ENCODE data around the gene SRSF3.
"Not testable (repeated sequence)": the region's sequence is repeated elsewhere in the genome, so short reads cannot be mapped to it uniquely, and the experiment has no call there.

Gene SRSF3

DNA sequence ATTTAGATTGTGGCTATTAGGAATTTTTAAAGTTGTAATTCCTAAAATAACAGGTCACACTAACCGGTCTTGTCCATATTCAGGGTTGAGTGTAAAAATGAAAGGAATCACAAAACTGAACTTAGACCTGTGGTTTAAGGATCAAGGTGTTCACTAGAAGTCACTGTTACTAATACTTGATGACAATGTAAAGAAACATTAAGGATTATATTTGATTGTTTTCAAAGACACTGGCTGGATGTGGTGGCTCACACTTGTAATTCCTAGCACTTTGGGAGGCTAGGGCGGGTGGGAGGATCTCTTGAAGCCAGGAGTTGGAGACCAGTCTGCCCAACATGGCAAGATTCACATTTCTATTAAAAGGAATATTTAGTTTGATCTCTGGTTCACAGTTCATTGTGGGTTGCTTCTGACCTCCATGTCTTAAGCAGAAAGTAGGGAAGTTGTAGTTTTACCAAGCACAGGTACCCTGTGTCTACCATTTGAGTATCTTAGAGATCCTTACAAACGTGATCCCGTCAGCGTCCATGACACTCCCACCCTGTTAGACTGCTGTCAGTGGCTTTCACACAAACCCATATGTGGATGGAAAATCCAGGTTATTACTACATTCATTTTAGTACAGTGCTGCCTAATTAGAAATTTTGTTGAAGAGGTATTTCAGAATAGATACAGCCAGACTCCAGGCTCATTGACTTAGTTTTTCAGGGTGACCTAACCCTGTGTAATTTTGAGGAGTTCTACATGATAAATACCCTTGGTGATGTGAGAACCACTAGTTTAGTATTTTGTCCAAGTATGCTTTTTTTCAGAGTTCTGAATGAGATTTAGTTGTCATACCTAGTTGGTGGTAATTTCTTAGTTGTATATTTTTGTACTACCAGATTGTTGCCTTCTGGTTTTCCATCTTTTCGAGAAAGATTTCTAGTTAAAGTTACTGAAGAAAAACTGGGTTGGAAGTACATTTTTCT is 10.2 kb downstream of the SRSF3 start:
- peaks cover 99 to 100% (median 100%) of the 10 kb centered on the region in 11 experiments for H4K20me1 ChIP-seq
- no peaks in the 10 kb centered on the region for H3K9me3 ChIP-seq (replicated peaks in 1 of 11)
- no peak overlapping the region for H3K27ac ChIP-seq
- no peaks in the 10 kb centered on the region for H3K27me3 ChIP-seq
- TF ChIP-seq Cebpa-rat (IDR thresholded peaks at IDR 0.05): no peak
- H3K36me3 ChIP-seq: peaks cover 98 to 100% (median 100%) of the 10 kb centered on the region in 11 experiments
- H3K4me2 ChIP-seq: peak overlapping the region; percentile 17 to 99 (median 95); a peak in 18 of 22 replicates
- H3K9ac ChIP-seq: peak overlapping the region in 3 of 11 experiments; percentile 3 to 45 (median 24); a peak in 2 of 22 replicates
- H3K4me3 ChIP-seq: no peak overlapping the region
- H3K4me1 ChIP-seq: peaks cover 60 to 97% (median 84%) of the 10 kb centered on the region in 10 experiments

DNA sequence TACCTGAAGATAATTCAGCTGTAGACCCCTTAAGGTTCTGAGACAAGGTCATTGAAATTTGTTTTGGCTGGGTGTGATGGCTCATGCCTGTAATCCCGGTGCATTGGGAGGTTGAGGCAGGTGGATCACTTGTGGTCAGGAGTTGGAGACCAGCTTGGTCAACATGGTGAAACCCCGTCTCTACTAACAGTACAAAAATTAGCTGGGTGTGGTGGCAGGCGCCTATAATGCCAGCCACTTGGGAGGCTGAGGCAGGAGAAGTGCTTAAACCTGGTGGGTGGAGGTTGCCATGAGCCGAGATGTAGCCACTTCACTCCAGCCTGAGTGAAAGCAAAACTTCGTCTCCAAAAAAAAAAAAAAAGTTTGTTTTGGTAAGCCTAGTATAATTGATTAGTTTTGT is 11.0 kb downstream of the SRSF3 start:
- Histone ChIP-seq H4K20me1 (peaks cover 99 to 100% (median 100%) of the 10 kb centered on the region in 11 experiments), H3K4me1 (peaks cover 56 to 97% (median 76%) of the 10 kb centered on the region in 10 experiments), H3K27ac (no peak overlapping the region), H3K9me3 (replicated peaks in 1 of 11) (no peaks in the 10 kb centered on the region), H3K27me3 (no peaks in the 10 kb centered on the region), H3K36me3 (peaks cover 98 to 100% (median 100%) of the 10 kb centered on the region in 11 experiments), H3K4me3 (no peak overlapping the region), H3K9ac (peak overlapping the region in 3 of 11 experiments; percentile 0 to 45 (median 3); a peak in 3 of 22 replicates), H3K4me2 (peak overlapping the region in 9 of 11 experiments; percentile 2 to 99 (median 35); a peak in 16 of 22 replicates)
- TF ChIP-seq Cebpa-rat (IDR thresholded peaks at IDR 0.05): no peak

DNA sequence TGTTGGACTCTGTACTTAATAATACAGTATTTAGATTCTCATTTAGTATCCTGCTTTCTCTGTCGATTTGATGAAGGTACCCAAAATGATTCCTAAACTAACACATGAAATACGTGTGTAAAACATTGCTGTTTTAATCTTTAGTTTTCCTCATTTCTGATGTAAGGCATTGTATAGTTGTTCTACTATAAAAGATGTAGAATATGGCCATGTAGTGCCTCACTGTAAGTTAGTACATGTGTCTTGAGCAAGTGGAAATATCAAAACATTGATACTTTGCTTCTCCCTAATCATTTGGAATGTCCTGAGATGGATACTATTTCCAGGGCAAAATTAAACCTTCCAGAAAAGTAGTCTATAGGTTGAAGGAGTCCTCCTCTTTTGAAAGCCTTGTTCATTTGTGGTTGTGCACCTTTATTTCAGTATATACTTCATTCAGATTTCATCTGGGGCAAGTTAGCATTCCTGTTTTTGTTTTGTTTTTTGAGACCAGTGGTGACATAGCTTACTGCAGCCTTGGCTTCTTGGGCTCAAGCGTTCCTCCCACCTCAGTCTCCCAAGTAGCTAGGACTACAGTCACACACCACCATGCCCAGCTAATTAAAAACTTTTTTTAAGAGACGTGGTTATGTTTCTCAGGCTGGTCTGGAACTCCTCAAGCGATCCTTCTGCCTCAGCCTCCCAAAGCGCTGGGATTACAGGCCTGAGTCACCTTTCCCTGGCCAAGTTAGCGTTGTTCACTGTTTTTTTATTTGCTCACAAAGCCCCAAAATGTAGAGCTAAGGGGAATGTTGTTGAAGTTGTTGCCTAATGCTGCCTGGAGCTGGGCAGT is 11.6 kb downstream of the SRSF3 start:
- H3K9me3 ChIP-seq (replicated peaks in 1 of 11): no peaks in the 10 kb centered on the region
- peaks cover 98 to 100% (median 100%) of the 10 kb centered on the region in 11 experiments for H3K36me3 ChIP-seq
- H3K9ac ChIP-seq: peak overlapping the region in 2 of 11 experiments; percentile 3 to 12; a peak in 2 of 22 replicates
- peaks cover 99 to 100% (median 100%) of the 10 kb centered on the region in 11 experiments for H4K20me1 ChIP-seq
- no peak overlapping the region for H3K4me3 ChIP-seq
- peak overlapping the region in 9 of 11 experiments; percentile 2 to 99 (median 36); a peak in 13 of 22 replicates for H3K4me2 ChIP-seq
- no peaks in the 10 kb centered on the region for H3K27me3 ChIP-seq
- peaks cover 51 to 95% (median 71%) of the 10 kb centered on the region in 10 experiments for H3K4me1 ChIP-seq
- no peak for TF ChIP-seq Cebpa-rat (IDR thresholded peaks at IDR 0.05)
- H3K27ac ChIP-seq: peak overlapping the region in 7 of 11 experiments; percentile 2 to 39 (median 25); a peak in 5 of 22 replicates

DNA sequence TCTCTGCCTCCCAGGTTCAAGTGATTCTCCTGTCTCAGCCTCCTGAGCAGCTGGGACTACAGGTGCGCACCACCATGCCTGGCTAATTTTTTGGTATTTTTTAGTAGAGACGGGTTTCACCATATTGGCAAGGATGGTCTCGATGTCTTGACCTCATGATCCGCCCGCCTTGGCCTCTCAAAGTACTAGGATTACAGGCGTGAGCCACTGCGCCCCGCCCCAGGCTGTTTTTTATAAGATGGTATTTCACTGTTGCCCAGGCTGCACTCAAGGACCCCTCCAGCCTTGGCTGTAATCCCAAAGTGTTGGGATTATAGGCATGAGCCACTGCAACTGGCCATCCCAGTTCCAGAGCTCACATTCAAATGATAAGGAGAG is 13.1 kb downstream of the SRSF3 start:
- H3K4me2 ChIP-seq: peak overlapping the region in 1 of 11 experiments; percentile 7; a peak in 1 of 22 replicates
- not testable (repeated sequence) for H3K27me3 ChIP-seq; H3K4me3 ChIP-seq; H3K9ac ChIP-seq; H3K9me3 ChIP-seq (replicated peaks in 1 of 11)
- H4K20me1 ChIP-seq: peaks cover 97 to 100% (median 100%) of the 10 kb centered on the region in 11 experiments
- peaks cover 96 to 100% (median 100%) of the 10 kb centered on the region in 11 experiments for H3K36me3 ChIP-seq
- H3K27ac ChIP-seq: peak overlapping the region in 6 of 11 experiments; percentile 4 to 64 (median 7); a peak in 5 of 22 replicates
- peaks cover 38 to 88% (median 57%) of the 10 kb centered on the region in 10 experiments for H3K4me1 ChIP-seq

DNA sequence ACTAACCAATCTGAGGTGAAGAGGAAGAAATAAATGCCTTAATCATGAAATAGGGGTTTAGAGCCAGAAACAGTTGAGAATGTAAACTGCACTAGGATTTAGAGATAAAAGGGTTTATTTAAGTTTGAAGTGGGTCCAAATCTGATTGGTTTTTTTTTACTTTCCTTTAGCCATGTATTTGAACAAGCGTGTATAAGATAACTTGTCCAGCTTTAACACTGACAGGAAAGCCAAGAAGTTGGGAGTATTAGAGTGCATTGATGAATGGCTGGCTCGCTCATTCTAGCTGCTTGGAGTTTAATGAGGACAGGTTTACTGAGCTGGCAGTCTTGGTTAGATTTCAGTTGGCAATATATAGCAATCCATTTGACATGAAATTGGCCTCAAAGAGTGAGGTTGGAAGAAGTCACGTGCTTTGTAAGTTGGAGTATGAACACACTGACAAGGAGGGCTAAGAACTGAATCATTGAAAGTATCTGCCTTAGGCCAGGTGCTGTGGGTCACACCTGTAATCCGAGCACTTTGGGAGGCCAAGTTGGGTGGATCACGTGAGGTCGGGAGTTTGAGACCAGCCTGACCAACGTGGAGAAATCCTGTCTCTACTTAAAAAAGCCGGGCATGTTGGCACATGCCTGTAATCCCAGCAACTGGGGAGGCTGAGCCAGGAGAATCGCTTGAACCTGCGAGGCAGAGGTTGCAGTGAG is 13.7 kb downstream of the SRSF3 start:
- Histone ChIP-seq H3K4me2 (peak overlapping the region in 1 of 11 experiments; percentile 9; a peak in 1 of 22 replicates), H3K4me3 (no peak overlapping the region), H3K27ac (peak overlapping the region in 9 of 11 experiments; percentile 2 to 64 (median 30); a peak in 12 of 22 replicates), H3K4me1 (peaks cover 38 to 88% (median 53%) of the 10 kb centered on the region in 10 experiments), H3K9ac (peak overlapping the region in 5 of 11 experiments; percentile 5 to 34 (median 8); a peak in 3 of 22 replicates), H3K9me3 (replicated peaks in 1 of 11) (peaks cover 0 to 13% (median 0%) of the 10 kb centered on the region in 11 experiments; a peak in 4 of 22 replicates), H4K20me1 (peaks cover 97 to 100% (median 100%) of the 10 kb centered on the region in 11 experiments), H3K27me3 (no peaks in the 10 kb centered on the region), H3K36me3 (peaks cover 96 to 100% (median 100%) of the 10 kb centered on the region in 11 experiments)
- no peak for TF ChIP-seq Cebpa-rat (IDR thresholded peaks at IDR 0.05)

DNA sequence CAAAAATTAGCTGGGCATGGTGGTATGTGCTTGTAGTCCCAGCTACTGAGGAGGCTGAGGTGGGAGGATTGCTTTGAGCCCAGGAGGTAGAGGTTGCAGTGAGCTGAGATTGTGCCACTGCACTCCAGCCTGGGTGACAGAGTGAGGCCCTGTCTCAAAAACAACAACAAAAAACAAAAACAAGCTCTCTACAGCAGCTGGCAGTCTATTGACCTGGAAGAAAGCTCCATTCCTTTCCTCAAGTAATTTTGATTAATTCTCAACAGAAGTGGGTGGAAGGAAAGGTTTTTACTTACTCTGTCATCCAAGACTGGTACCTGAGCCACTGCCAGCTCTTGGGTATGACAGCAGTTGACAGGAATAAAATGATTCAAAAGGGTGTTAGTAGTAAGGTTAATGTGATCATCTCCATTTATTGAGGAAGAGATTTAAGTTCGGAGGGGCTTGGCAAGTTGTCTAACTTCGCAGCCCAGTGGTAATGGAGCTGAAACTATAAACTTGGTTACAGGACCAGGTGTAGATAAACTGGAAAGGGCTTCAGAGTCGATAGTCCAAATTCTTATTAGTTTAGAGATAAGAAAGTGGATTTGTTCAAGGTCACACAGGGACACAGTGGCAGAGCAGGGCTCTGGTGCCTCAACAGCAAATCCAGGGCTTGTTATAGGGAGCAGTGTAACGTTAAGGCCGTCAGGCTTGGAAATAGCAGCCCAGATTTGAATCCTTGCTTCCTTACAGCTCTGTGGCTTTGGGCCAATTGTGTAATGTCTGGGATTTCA is 14.8 kb downstream of the SRSF3 start:
- H3K27me3 ChIP-seq: no peaks in the 10 kb centered on the region
- H3K4me3 ChIP-seq: no peak overlapping the region
- no peak for TF ChIP-seq Cebpa-rat (IDR thresholded peaks at IDR 0.05)
- peak overlapping the region in 5 of 11 experiments; percentile 2 to 64 (median 20); a peak in 6 of 22 replicates for H3K27ac ChIP-seq
- H3K9me3 ChIP-seq (replicated peaks in 1 of 11): peaks cover 0 to 13% (median 0%) of the 10 kb centered on the region in 11 experiments; a peak in 4 of 22 replicates
- H3K4me2 ChIP-seq: no peak overlapping the region
- peaks cover 34 to 86% (median 53%) of the 10 kb centered on the region in 10 experiments for H3K4me1 ChIP-seq
- H4K20me1 ChIP-seq: peaks cover 96 to 100% (median 100%) of the 10 kb centered on the region in 11 experiments
- peak overlapping the region in 1 of 11 experiments; percentile 54; a peak in 2 of 22 replicates for H3K9ac ChIP-seq
- H3K36me3 ChIP-seq: peaks cover 89 to 99% (median 92%) of the 10 kb centered on the region in 11 experiments

DNA sequence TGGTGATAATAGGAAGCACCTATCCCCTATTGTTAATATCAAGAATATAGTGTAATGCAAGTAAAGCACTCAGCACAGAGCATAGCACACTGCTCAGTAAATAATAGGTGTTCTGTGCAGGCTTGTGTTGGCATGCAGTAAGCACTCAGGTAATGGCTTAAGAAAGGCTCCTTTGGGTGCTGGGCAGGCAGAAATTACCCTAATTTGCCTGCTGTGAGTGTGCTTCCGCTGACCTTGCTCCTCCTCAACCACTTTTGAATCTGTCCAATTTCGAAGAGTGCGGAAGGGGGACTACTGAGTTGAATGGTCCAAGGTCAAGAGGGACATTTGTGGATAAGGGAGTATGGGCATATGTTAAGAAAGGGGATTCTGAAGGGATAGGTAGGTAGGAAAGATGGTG is 15.4 kb downstream of the SRSF3 start:
- peaks cover 84 to 98% (median 86%) of the 10 kb centered on the region in 11 experiments for H3K36me3 ChIP-seq
- peak overlapping the region in 2 of 11 experiments; percentile 10 to 64; a peak in 3 of 22 replicates for H3K27ac ChIP-seq

More for the DNA sequence above, 15.4 kb downstream of the SRSF3 start:
- Histone ChIP-seq H3K9ac (peak overlapping the region in 1 of 11 experiments; percentile 54; a peak in 1 of 22 replicates), H4K20me1 (peaks cover 95 to 100% (median 100%) of the 10 kb centered on the region in 11 experiments), H3K27me3 (no peaks in the 10 kb centered on the region), H3K9me3 (replicated peaks in 1 of 11) (peaks cover 0 to 13% (median 0%) of the 10 kb centered on the region in 11 experiments; a peak in 4 of 22 replicates), H3K4me2 (no peak overlapping the region), H3K4me3 (no peak overlapping the region), H3K4me1 (peaks cover 33 to 86% (median 54%) of the 10 kb centered on the region in 10 experiments)
- no peak for TF ChIP-seq Cebpa-rat (IDR thresholded peaks at IDR 0.05)
